GM23248 (cell line): ENCODE measurements around the gene PLD1.

ENCODE experiments used
- EZH2 ChIP-seq: fragments of 200-600 bp; sonication (generic); IDR thresholded peaks from 2 replicates; pipeline ENCODE4 v1.6.1; 2018; ENCODE audit warnings: antibody characterized with exemption, mild to moderate bottlenecking; ENCODE audit not compliant: insufficient read depth, poor library complexity, severe bottlenecking
- EZH2phosphoT487 ChIP-seq: fragments of 200-600 bp; sonication (generic); IDR thresholded peaks from 2 replicates; pipeline ENCODE4 v1.6.1; 2018; ENCODE audit warnings: antibody characterized with exemption, moderate library complexity, mild to moderate bottlenecking, low read depth; ENCODE audit not compliant: insufficient read depth

DNA sequence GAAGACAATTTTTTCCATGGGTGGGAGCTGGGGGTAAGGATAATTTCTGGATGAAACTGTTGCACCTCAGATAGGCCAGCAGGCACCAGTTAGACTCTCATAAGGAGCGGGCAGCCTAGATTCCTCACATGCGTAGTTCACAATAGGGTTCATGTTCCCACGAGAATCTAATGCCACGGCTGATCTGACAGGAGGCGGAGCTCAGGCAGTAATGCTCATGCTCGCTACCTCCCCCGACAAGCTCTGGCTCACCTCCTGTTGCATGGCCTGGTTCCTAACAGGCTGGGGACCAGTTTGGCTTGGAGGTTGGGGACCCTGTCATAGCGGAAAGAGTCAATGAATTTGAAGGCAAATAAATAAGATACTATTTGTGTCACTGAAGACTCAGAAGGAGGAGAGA, 105.5 kb downstream of the PLD1 start:
- TF ChIP-seq EZH2: no peak
- no peak for TF ChIP-seq EZH2phosphoT487
